Measurements from ENCODE around the gene LIF.
A peak's percentile ranks its signal among the peaks of the same experiment; 100 is the strongest.

Gene LIF

GRCh38 chr22:30249049-30250038, 2.8 kb upstream of the LIF start:
- no peaks in the 10 kb centered on the region for H3K9me3 ChIP-seq (replicated peaks in 1 of 2; ENCODE audit: control insufficient read depth in 2 of 2, insufficient read depth in 1 of 2, low read depth in 1 of 2, low read length in 2 of 2)
- no CpG with 5 or more reads among the region's 27 CpGs for WGBS, 2 donors (ENCODE audit: extremely low coverage in 2 of 2, insufficient read length in 2 of 2, insufficient replicate concordance in 1 of 2)
- peak overlapping the region; percentile 66 for H2AFZ ChIP-seq (ENCODE audit: low read length)
- peak overlapping the region; percentile 65 for H2BK12ac ChIP-seq (ENCODE audit: low read length)
- no peak for DNase-seq (ENCODE audit: low spot score)
- H3K36me3 ChIP-seq (replicated peaks in 1 of 2; ENCODE audit: control insufficient read depth in 2 of 2, insufficient read depth in 2 of 2, low read length in 2 of 2), result peaks cover 0 to under 1% of the 10 kb centered on the region in 2 donors
- H3K4me1 ChIP-seq (ENCODE audit: control insufficient read depth in 2 of 2, insufficient read depth in 1 of 2, low read depth in 1 of 2, low read length in 2 of 2), result peaks cover 23 to 46% of the 10 kb centered on the region in 2 donors
- H3K23ac ChIP-seq (ENCODE audit: low read depth, low read length, poor library complexity), result peak overlapping the region; percentile 1
- no peaks in the 10 kb centered on the region for H3K79me1 ChIP-seq (ENCODE audit: low read depth, low read length)
- H2AK5ac ChIP-seq (ENCODE audit: low read depth, low read length), result peak overlapping the region; percentile 85
- peak overlapping the region; percentile 5 for H2BK15ac ChIP-seq (ENCODE audit: low read length)
- peak overlapping the region; percentile 29 for H3K4ac ChIP-seq (ENCODE audit: low read length)
- peaks cover 0 to 11% (median 0%) of the 10 kb centered on the region in 3 experiments for H3K27me3 ChIP-seq (ENCODE audit: control insufficient read depth in 3 of 3, insufficient read depth in 3 of 3, low read depth in 1 of 3, low read length in 3 of 3)
- no peak overlapping the region for H3K27ac ChIP-seq (replicated peaks; ENCODE audit: low read length)
- no peak overlapping the region for H4K91ac ChIP-seq (ENCODE audit: low read depth, low read length, poor library complexity)
- H3K18ac ChIP-seq (ENCODE audit: low read length), result peak overlapping the region; percentile 55
- no peak overlapping the region for H2BK5ac ChIP-seq (ENCODE audit: low read length)
- peak overlapping the region; percentile 66 for H3K9ac ChIP-seq (ENCODE audit: low read depth, low read length, poor library complexity)
- no peak overlapping the region for H3K4me2 ChIP-seq (ENCODE audit: insufficient read depth, low read length, poor library complexity, severe bottlenecking)
- no peak overlapping the region for H3K4me3 ChIP-seq (ENCODE audit: low read length in 2 of 2)
- H4K8ac ChIP-seq (ENCODE audit: low read depth, low read length), result peak overlapping the region; percentile 24
- H2BK120ac ChIP-seq (ENCODE audit: low read depth, low read length), result peak overlapping the region; percentile 81
- H3K14ac ChIP-seq (ENCODE audit: low read length), result peak overlapping the region; percentile 99

GRCh38 chr22:30248484-30248883, 1.9 kb upstream of the LIF start:
- H3K23ac ChIP-seq (ENCODE audit: low read depth, low read length, poor library complexity), result no peak overlapping the region
- peak overlapping the region; percentile 55 for H3K18ac ChIP-seq (ENCODE audit: low read length)
- WGBS, 2 donors (ENCODE audit: extremely low coverage in 2 of 2, insufficient read length in 2 of 2, insufficient replicate concordance in 1 of 2), result no CpG with 5 or more reads among the region's 6 CpGs
- H2BK5ac ChIP-seq (ENCODE audit: low read length), result peak overlapping the region; percentile 48
- peak overlapping the region; percentile 24 for H4K8ac ChIP-seq (ENCODE audit: low read depth, low read length)
- H2BK120ac ChIP-seq (ENCODE audit: low read depth, low read length), result peak overlapping the region; percentile 81
- peaks cover 2% of the 10 kb centered on the region for H3K79me1 ChIP-seq (ENCODE audit: low read depth, low read length)
- peak overlapping the region; percentile 65 for H2BK12ac ChIP-seq (ENCODE audit: low read length)
- H2AFZ ChIP-seq (ENCODE audit: low read length), result no peak overlapping the region
- no peak overlapping the region for H3K9ac ChIP-seq (ENCODE audit: low read depth, low read length, poor library complexity)
- peak overlapping the region; percentile 85 for H2AK5ac ChIP-seq (ENCODE audit: low read depth, low read length)
- H3K4me1 ChIP-seq (ENCODE audit: control insufficient read depth in 2 of 2, insufficient read depth in 1 of 2, low read depth in 1 of 2, low read length in 2 of 2), result peaks cover 21 to 39% of the 10 kb centered on the region in 2 donors
- peaks cover 0 to 11% (median 0%) of the 10 kb centered on the region in 3 experiments for H3K27me3 ChIP-seq (ENCODE audit: control insufficient read depth in 3 of 3, insufficient read depth in 3 of 3, low read depth in 1 of 3, low read length in 3 of 3)
- H3K4me2 ChIP-seq (ENCODE audit: insufficient read depth, low read length, poor library complexity, severe bottlenecking), result no peak overlapping the region
- no peak overlapping the region for H3K27ac ChIP-seq (replicated peaks; ENCODE audit: low read length)
- H4K91ac ChIP-seq (ENCODE audit: low read depth, low read length, poor library complexity), result no peak overlapping the region
- peak overlapping the region; percentile 41 for H3K4ac ChIP-seq (ENCODE audit: low read length)
- H3K4me3 ChIP-seq (ENCODE audit: low read length in 2 of 2), result no peak overlapping the region
- H3K36me3 ChIP-seq (replicated peaks in 1 of 2; ENCODE audit: control insufficient read depth in 2 of 2, insufficient read depth in 2 of 2, low read length in 2 of 2), result peaks cover 3 to 9% of the 10 kb centered on the region in 2 donors
- no peak overlapping the region for H3K14ac ChIP-seq (ENCODE audit: low read length)
- peaks cover 0 to 2% of the 10 kb centered on the region in 2 donors for H3K9me3 ChIP-seq (replicated peaks in 1 of 2; ENCODE audit: control insufficient read depth in 2 of 2, insufficient read depth in 1 of 2, low read depth in 1 of 2, low read length in 2 of 2)
- peak overlapping the region; percentile 5 for H2BK15ac ChIP-seq (ENCODE audit: low read length)
- no peak for DNase-seq (ENCODE audit: low spot score)

- H3K4ac ChIP-seq (ENCODE audit: low read length), result no peak overlapping the region
- no peak overlapping the region for H2AFZ ChIP-seq (ENCODE audit: low read length)
- H3K9me3 ChIP-seq (replicated peaks in 1 of 2; ENCODE audit: control insufficient read depth in 2 of 2, insufficient read depth in 1 of 2, low read depth in 1 of 2, low read length in 2 of 2), result peaks cover 0 to 2% of the 10 kb centered on the region in 2 donors
- H3K79me1 ChIP-seq (ENCODE audit: low read depth, low read length), result peaks cover 2% of the 10 kb centered on the region
- H3K27me3 ChIP-seq (ENCODE audit: control insufficient read depth in 3 of 3, insufficient read depth in 3 of 3, low read depth in 1 of 3, low read length in 3 of 3), result peaks cover 0 to 11% (median 0%) of the 10 kb centered on the region in 3 experiments
- peak overlapping the region; percentile 85 for H2AK5ac ChIP-seq (ENCODE audit: low read depth, low read length)
- H2BK120ac ChIP-seq (ENCODE audit: low read depth, low read length), result peak overlapping the region; percentile 81
- peak overlapping the region; percentile 55 for H3K18ac ChIP-seq (ENCODE audit: low read length)
- H3K4me1 ChIP-seq (ENCODE audit: control insufficient read depth in 2 of 2, insufficient read depth in 1 of 2, low read depth in 1 of 2, low read length in 2 of 2), result peaks cover 20 to 36% of the 10 kb centered on the region in 2 donors
- peak overlapping the region; percentile 0 for H3K4me2 ChIP-seq (ENCODE audit: insufficient read depth, low read length, poor library complexity, severe bottlenecking)
- peak overlapping the region; percentile 43 for H3K14ac ChIP-seq (ENCODE audit: low read length)
- no CpG with 5 or more reads among the region's 12 CpGs for WGBS, 2 donors (ENCODE audit: extremely low coverage in 2 of 2, insufficient read length in 2 of 2, insufficient replicate concordance in 1 of 2)
- H3K9ac ChIP-seq (ENCODE audit: low read depth, low read length, poor library complexity), result no peak overlapping the region
- peak overlapping the region; percentile 22 for H3K23ac ChIP-seq (ENCODE audit: low read depth, low read length, poor library complexity)
- H2BK15ac ChIP-seq (ENCODE audit: low read length), result peak overlapping the region; percentile 5
- H2BK12ac ChIP-seq (ENCODE audit: low read length), result no peak overlapping the region
- no peak overlapping the region for H4K8ac ChIP-seq (ENCODE audit: low read depth, low read length)
- no peak for DNase-seq (ENCODE audit: low spot score)
- H3K36me3 ChIP-seq (replicated peaks in 1 of 2; ENCODE audit: control insufficient read depth in 2 of 2, insufficient read depth in 2 of 2, low read length in 2 of 2), result peaks cover 3 to 10% of the 10 kb centered on the region in 2 donors
- H2BK5ac ChIP-seq (ENCODE audit: low read length), result peak overlapping the region; percentile 48
- H4K91ac ChIP-seq (ENCODE audit: low read depth, low read length, poor library complexity), result peak overlapping the region; percentile 94
- H3K4me3 ChIP-seq (ENCODE audit: low read length in 2 of 2), result no peak overlapping the region
- no peak overlapping the region for H3K27ac ChIP-seq (replicated peaks; ENCODE audit: low read length)
Measured at GRCh38 chr22:30247974-30248373, 1.4 kb upstream of the LIF start.

GRCh38 chr22:30247561-30247960, 1.0 kb upstream of the LIF start:
- Histone ChIP-seq H3K27ac (replicated peaks; ENCODE audit: low read length) (no peak overlapping the region), H3K9ac (ENCODE audit: low read depth, low read length, poor library complexity) (no peak overlapping the region)
- no CpG with 5 or more reads among the region's 11 CpGs for WGBS, 2 donors (ENCODE audit: extremely low coverage in 2 of 2, insufficient read length in 2 of 2, insufficient replicate concordance in 1 of 2)

More at GRCh38 chr22:30247561-30247960, 1.0 kb upstream of the LIF start:
- Histone ChIP-seq H4K91ac (ENCODE audit: low read depth, low read length, poor library complexity) (no peak overlapping the region), H3K79me1 (ENCODE audit: low read depth, low read length) (peaks cover 2% of the 10 kb centered on the region), H3K4ac (ENCODE audit: low read length) (no peak overlapping the region), H3K9me3 (replicated peaks in 1 of 2; ENCODE audit: control insufficient read depth in 2 of 2, insufficient read depth in 1 of 2, low read depth in 1 of 2, low read length in 2 of 2) (peaks cover 0 to 2% of the 10 kb centered on the region in 2 donors), H2BK120ac (ENCODE audit: low read depth, low read length) (peak overlapping the region; percentile 81), H4K8ac (ENCODE audit: low read depth, low read length) (no peak overlapping the region), H3K4me2 (ENCODE audit: insufficient read depth, low read length, poor library complexity, severe bottlenecking) (no peak overlapping the region), H2BK12ac (ENCODE audit: low read length) (no peak overlapping the region), H2AFZ (ENCODE audit: low read length) (no peak overlapping the region), H3K18ac (ENCODE audit: low read length) (peak overlapping the region; percentile 74), H2AK5ac (ENCODE audit: low read depth, low read length) (peak overlapping the region; percentile 93), H3K23ac (ENCODE audit: low read depth, low read length, poor library complexity) (no peak overlapping the region), H3K27me3 (ENCODE audit: control insufficient read depth in 3 of 3, insufficient read depth in 3 of 3, low read depth in 1 of 3, low read length in 3 of 3) (peaks cover 0 to 11% (median 0%) of the 10 kb centered on the region in 3 experiments), H3K4me1 (ENCODE audit: control insufficient read depth in 2 of 2, insufficient read depth in 1 of 2, low read depth in 1 of 2, low read length in 2 of 2) (peaks cover 17 to 32% of the 10 kb centered on the region in 2 donors), H2BK15ac (ENCODE audit: low read length) (peak overlapping the region; percentile 5), H3K14ac (ENCODE audit: low read length) (no peak overlapping the region), H3K36me3 (replicated peaks in 1 of 2; ENCODE audit: control insufficient read depth in 2 of 2, insufficient read depth in 2 of 2, low read length in 2 of 2) (peaks cover 3 to 10% of the 10 kb centered on the region in 2 donors), H2BK5ac (ENCODE audit: low read length) (no peak overlapping the region), H3K4me3 (ENCODE audit: low read length in 2 of 2) (no peak overlapping the region)
- no peak for DNase-seq (ENCODE audit: low spot score)

Measured in neuronal stem cell (in vitro differentiated cells).